Aorta (tissue), 5 donors: ENCODE data around the gene SVEP1. TPM values are rescaled to one million over a fixed set of nuclear protein-coding genes. Genes with fewer than 3 reads are reported as not detected.

Experiments used
- ATAC-seq: fragments of 200-7000 bp; cut with Tn5 transposase; one replicate; pipeline ENCODE4 v1.9.1; 2022; ENCODE audit warnings: moderate library complexity; ENCODE audit not compliant: low FRiP score
- DNase-seq, 2 donors: peaks; one replicate each; pipeline ENCODE4 v3.0.0-alpha.2; 2020
- H3K27ac ChIP-seq, 2 donors: one replicate each; pipeline ENCODE4 v1.5.1; 2013; ENCODE audit warnings: low read length in 2 of 2, mild to moderate bottlenecking in 2 of 2, moderate library complexity in 2 of 2, control low read depth in 1 of 2, inconsistent platforms in 1 of 2, low read depth in 1 of 2
- H3K27me3 ChIP-seq, 2 donors: one replicate each; pipeline ENCODE4 v1.6.1; 2013; ENCODE audit warnings: control low read depth in 1 of 2, low read length in 1 of 2, mild to moderate bottlenecking in 1 of 2, moderate library complexity in 1 of 2; ENCODE audit not compliant: insufficient read depth in 2 of 2, control insufficient read depth in 1 of 2
- H3K36me3 ChIP-seq, 2 donors: one replicate each; pipeline ENCODE4 v1.6.1; 2013; ENCODE audit warnings: control low read depth in 1 of 2, low read length in 1 of 2, mild to moderate bottlenecking in 1 of 2; ENCODE audit not compliant: insufficient read depth in 2 of 2, control insufficient read depth in 1 of 2
- H3K4me1 ChIP-seq, 2 donors: one replicate each; pipeline ENCODE4 v1.6.1; 2013; ENCODE audit warnings: low read length in 2 of 2, control low read depth in 1 of 2, mild to moderate bottlenecking in 1 of 2, moderate library complexity in 1 of 2; ENCODE audit not compliant: insufficient read depth in 2 of 2, control insufficient read depth in 1 of 2
- H3K4me3 ChIP-seq, 2 donors: one replicate each; pipeline ENCODE4 v1.5.1; 2013; ENCODE audit warnings: low read length in 2 of 2, control low read depth in 1 of 2, mild to moderate bottlenecking in 1 of 2
- H3K9me3 ChIP-seq: one replicate; pipeline ENCODE4 v1.6.1; 2013; ENCODE audit warnings: mild to moderate bottlenecking, low read length; ENCODE audit not compliant: control insufficient read depth
- WGBS, 2 donors: extraction: QIAGEN DNeasy Blood & Tissue Kit; methylation state at CpG; one replicate each; pipeline ENCODE4 v1.1.7; 2013; 5-methylcytosine and 5-hydroxymethylcytosine counted together
- intact Hi-C, 2 donors: fragments of 100-400 bp; cut with DNase I; formaldehyde crosslinking; loops; one replicate each; pipeline versions ENCODE4 v1.14.2 to v1.15.0; 2022
- polyA plus RNA-seq, 2 donors: library from polyadenylated mRNA; stranded (reverse); fragments of 200-250 nt; gene quantifications; one replicate each; pipeline ENCODE4 v1.2.3, GENCODE V29; 2013
- total RNA-seq, 2 donors: library from RNA; stranded (reverse); fragmentation: NEBNext Ultra II Directional; extraction: Animal tissue kit (Norgen Biotek cat#: 25700); gene quantifications; one replicate each; pipeline ENCODE4 v1.2.1, GENCODE V29; 2021
- donor health status: healthy with polysubstance abuse.
- donor health status: Bipolar disorder and iron deficiency.
- donor health status: DM: no; HTN: no; CAD: no.
- donor health status: DM: no; HTN: no; CAD: no.
- donor health status: DM: yes; HTN: yes; CAD: no.

SVEP1 gene
- total and polyA plus RNA-seq, 4 donors: 0.63 to 120 (median 38.4) TPM

- Histone ChIP-seq H3K27me3 (no peaks in the 10 kb centered on the region), H3K4me1 (no peaks in the 10 kb centered on the region), H3K36me3 (peaks cover 0 to 3% of the 10 kb centered on the region in 2 donors), H3K4me3 (no peak overlapping the region), H3K27ac (no peak overlapping the region), H3K9me3 (no peaks in the 10 kb centered on the region)
- DNase-seq: no peak
- WGBS, 2 donors: 67 to 77% methylated on average over 3 of the region's 3 CpGs
- intact Hi-C loops: no loop called here
- ATAC-seq: no peak
These were observed 138.7 kb downstream of the SVEP1 start for GRCh38 chr9:110440796-110441195.

DNA sequence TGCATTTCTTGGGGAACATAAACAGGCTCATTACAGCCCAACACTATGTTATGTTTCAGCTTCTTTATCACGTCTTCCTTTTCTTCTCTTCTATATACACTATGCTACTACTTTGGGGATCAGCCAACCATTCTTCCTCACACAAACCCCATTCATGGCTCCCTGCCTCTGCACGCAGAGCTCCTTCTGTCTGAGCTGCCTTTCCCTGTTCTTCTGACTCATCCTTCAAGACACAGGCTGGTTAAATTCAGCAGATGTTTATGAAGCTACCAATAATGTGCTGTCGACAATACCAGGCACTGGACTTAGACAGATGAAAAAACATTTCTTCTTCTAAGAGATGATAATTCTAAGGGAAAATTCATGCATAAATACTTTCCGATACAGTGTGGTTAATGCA is 139.4 kb downstream of the SVEP1 start:
- DNase-seq: no peak
- Histone ChIP-seq H3K4me3 (no peak overlapping the region), H3K9me3 (no peaks in the 10 kb centered on the region), H3K4me1 (no peaks in the 10 kb centered on the region), H3K27me3 (no peaks in the 10 kb centered on the region), H3K27ac (no peak overlapping the region), H3K36me3 (no peaks in the 10 kb centered on the region)
- 66 to 68% methylated on average over 4 of the region's 4 CpGs for WGBS, 2 donors
- intact Hi-C loops: no loop called here
- no peak for ATAC-seq

- H3K27ac ChIP-seq: no peak overlapping the region
- H3K27me3 ChIP-seq: no peaks in the 10 kb centered on the region
- H3K9me3 ChIP-seq: no peaks in the 10 kb centered on the region
- no peak overlapping the region for H3K4me3 ChIP-seq
- H3K4me1 ChIP-seq: no peaks in the 10 kb centered on the region
- peaks cover 0 to 7% of the 10 kb centered on the region in 2 donors for H3K36me3 ChIP-seq
- ATAC-seq: no peak
- 83 to 88% methylated on average over 3 of the region's 3 CpGs for WGBS, 2 donors
- no peak for DNase-seq
- intact Hi-C loops: no loop called here
These were observed 147.3 kb downstream of the SVEP1 start for GRCh38 chr9:110432253-110432652.

- Histone ChIP-seq H3K4me1 (no peaks in the 10 kb centered on the region), H3K27ac (no peak overlapping the region), H3K27me3 (no peaks in the 10 kb centered on the region), H3K36me3 (peaks cover 0 to 7% of the 10 kb centered on the region in 2 donors), H3K4me3 (no peak overlapping the region), H3K9me3 (no peaks in the 10 kb centered on the region)
- DNase-seq (no peak), ATAC-seq (no peak)
- WGBS, 2 donors: 95 to 97% methylated on average over 1 of the region's 1 CpG
- intact Hi-C loops: loop anchor here in 1 of 2 donors (10.0 kb wide), 1 partner anchor 875 kb away; no protein-coding TSS in a partner anchor
These were observed 150.1 kb downstream of the SVEP1 start for GRCh38 chr9:110429453-110429852.

DNA sequence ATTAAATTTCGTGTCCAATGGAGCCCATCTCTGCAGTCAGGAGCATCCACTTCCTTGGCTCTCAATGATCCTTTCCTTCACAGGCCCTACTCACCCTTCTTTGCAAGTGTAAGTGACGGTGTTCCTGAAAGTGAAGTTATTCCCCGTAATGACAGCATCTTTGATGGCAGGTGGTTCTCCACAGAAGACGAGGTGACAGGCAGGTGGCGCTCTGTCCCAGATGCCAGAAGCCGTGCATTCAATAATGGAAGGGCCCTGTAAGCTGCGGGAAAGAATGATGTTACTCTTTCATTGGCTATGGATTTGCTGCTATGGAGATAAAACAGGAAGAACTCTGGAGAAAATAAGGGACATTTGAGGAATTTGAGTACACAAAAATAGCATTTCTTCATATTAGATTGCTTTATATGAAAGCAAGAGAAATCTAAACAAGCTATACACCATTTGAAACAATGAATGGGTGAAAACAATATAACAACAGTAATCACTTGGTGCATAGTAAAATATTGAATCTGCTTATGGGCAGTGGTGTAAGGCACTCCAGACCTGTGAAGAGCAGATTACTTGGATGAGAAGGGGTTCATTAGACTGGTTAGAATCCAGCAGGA is 151.9 kb downstream of the SVEP1 start:
- H3K36me3 ChIP-seq: peaks cover 0 to 5% of the 10 kb centered on the region in 2 donors
- peak; percentile 54 to 79 for DNase-seq
- 52 to 53% methylated on average over 7 of the region's 7 CpGs for WGBS, 2 donors
- no peak for ATAC-seq
- H3K9me3 ChIP-seq: no peaks in the 10 kb centered on the region
- no peaks in the 10 kb centered on the region for H3K27me3 ChIP-seq
- no peak overlapping the region for H3K4me3 ChIP-seq
- intact Hi-C loops: loop anchor here in 1 of 2 donors (10.0 kb wide), 1 partner anchor 877 kb away; no protein-coding TSS in a partner anchor
- H3K4me1 ChIP-seq: no peaks in the 10 kb centered on the region
- H3K27ac ChIP-seq: no peak overlapping the region

DNA sequence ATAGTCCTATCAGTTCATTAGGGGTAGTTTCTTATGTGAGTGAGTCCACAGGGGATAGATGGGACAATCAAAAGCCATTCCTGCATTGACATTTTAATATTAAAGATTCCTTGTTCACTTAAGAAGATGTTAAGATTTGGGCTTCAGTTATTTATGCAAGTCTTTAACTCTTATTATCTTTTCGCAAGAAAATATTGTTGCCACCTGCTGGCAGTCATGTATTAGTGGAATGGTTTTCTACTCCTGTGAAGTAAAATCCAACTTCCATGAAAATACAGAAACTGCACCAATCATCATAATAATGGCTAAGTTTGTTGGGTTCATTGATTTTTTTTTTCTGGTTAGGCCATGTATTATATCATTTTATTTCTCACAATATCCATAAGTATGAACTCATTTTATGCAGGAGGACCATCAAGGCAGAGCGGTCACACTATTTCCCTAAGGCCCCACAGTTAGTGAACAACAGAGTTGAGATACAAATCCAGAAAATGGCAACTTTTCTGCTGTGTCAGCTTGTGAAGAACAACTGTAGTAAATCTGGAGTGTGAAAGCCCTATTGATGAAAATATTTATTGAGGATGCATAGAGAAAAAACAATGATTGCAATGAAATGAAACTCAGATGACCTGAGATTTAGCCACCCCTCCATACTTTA is 153.4 kb downstream of the SVEP1 start:
- Histone ChIP-seq H3K27ac (no peak overlapping the region), H3K4me3 (no peak overlapping the region), H3K9me3 (no peaks in the 10 kb centered on the region), H3K4me1 (no peaks in the 10 kb centered on the region), H3K36me3 (no peaks in the 10 kb centered on the region), H3K27me3 (no peaks in the 10 kb centered on the region)
- DNase-seq: no peak
- WGBS, 2 donors: 68 to 76% methylated on average over 2 of the region's 2 CpGs
- no peak for ATAC-seq
- intact Hi-C loops: loop anchor here in 1 of 2 donors (10.0 kb wide), 1 partner anchor 879 kb away; no protein-coding TSS in a partner anchor

DNA sequence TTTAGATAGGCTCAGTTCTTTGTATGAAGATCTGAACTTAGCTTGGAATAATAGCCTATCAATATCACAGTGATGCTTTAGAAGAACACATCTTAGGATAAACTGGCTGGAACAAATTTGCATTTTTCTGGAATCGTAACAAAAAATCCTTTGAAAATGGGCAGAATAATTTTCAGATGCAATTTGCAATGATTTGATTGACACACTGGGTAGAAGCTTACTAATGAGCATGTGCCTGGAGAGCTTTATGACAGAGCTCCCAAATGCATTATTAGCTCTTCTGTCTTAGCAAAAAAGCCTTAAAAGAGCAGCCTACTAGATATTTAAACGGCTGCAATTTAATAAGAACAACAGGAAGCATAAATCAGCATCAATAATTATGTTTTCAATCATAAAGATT is 165.1 kb downstream of the SVEP1 start:
- intact Hi-C loops: no loop called here
- ATAC-seq (no peak), DNase-seq (no peak)
- Histone ChIP-seq H3K27me3 (no peaks in the 10 kb centered on the region), H3K4me1 (no peaks in the 10 kb centered on the region), H3K27ac (no peak overlapping the region), H3K9me3 (no peaks in the 10 kb centered on the region), H3K36me3 (no peaks in the 10 kb centered on the region), H3K4me3 (no peak overlapping the region)
- 77 to 80% methylated on average over 2 of the region's 2 CpGs for WGBS, 2 donors

- 97% methylated on average over 5 of the region's 5 CpGs for WGBS, 2 donors
- no peak for DNase-seq
- H3K4me1 ChIP-seq: no peaks in the 10 kb centered on the region
These were observed 168.6 kb downstream of the SVEP1 start for GRCh38 chr9:110410961-110411360.

GRCh38 chr9:110408598-110408997 is 170.9 kb downstream of the SVEP1 start:
- Histone ChIP-seq H3K36me3 (peaks cover 0 to 5% of the 10 kb centered on the region in 2 donors), H3K9me3 (no peaks in the 10 kb centered on the region), H3K27ac (no peak overlapping the region), H3K4me1 (no peaks in the 10 kb centered on the region), H3K4me3 (no peak overlapping the region), H3K27me3 (no peaks in the 10 kb centered on the region)
- DNase-seq (no peak), ATAC-seq (no peak)
- intact Hi-C loops: no loop called here
- 59 to 69% methylated on average over 7 of the region's 7 CpGs for WGBS, 2 donors

More at GRCh38 chr9:110410961-110411360, 168.6 kb downstream of the SVEP1 start:
- peaks cover 0 to 5% of the 10 kb centered on the region in 2 donors for H3K36me3 ChIP-seq
- no peak overlapping the region for H3K27ac ChIP-seq
- no peaks in the 10 kb centered on the region for H3K9me3 ChIP-seq
- no peak for ATAC-seq
- no peak overlapping the region for H3K4me3 ChIP-seq
- intact Hi-C loops: no loop called here
- no peaks in the 10 kb centered on the region for H3K27me3 ChIP-seq
